Cardiac muscle cell (in vitro differentiated cells and primary cell): Measurements from ENCODE around the gene PLSCR2. TPM values are rescaled to one million over a fixed set of nuclear protein-coding genes. Genes with fewer than 3 reads are reported as not detected.
"Not testable (repeated sequence)": the region's sequence is repeated elsewhere in the genome, so short reads cannot be mapped to it uniquely, and the experiment has no call there.

ENCODE experiments used
- DNase-seq, 2 donors: peaks; one replicate each; pipeline versions ENCODE4 v3.0.0 to v3.0.0-alpha.2; 2010 to 2017; ENCODE audit warnings: low read depth in 1 of 2, low spot score in 1 of 2
- H3K27ac ChIP-seq: fragments of 200-600 bp; sonication (generic); 2 replicates; pipeline ENCODE4 v1.5.1; 2016
- H3K27me3 ChIP-seq: fragments of 200-600 bp; sonication (generic); 2 replicates; pipeline ENCODE4 v1.6.0; 2016; ENCODE audit warnings: control low read depth
- H3K36me3 ChIP-seq: fragments of 200-600 bp; sonication (generic); 2 replicates; pipeline ENCODE4 v1.5.1; 2016; ENCODE audit warnings: control low read depth
- H3K4me1 ChIP-seq: fragments of 200-600 bp; sonication (generic); 2 replicates; pipeline ENCODE4 v1.8.1; 2017; ENCODE audit warnings: low read depth, mild to moderate bottlenecking, mixed run types
- H3K4me3 ChIP-seq: fragments of 200-600 bp; sonication (generic); 2 replicates; pipeline ENCODE4 v1.5.1; 2016; ENCODE audit warnings: mild to moderate bottlenecking
- H3K9me3 ChIP-seq: fragments of 200-600 bp; sonication (generic); 2 replicates; pipeline ENCODE4 v1.5.1; 2017; ENCODE audit warnings: low read depth, mild to moderate bottlenecking, control low read depth
- CTCF ChIP-seq: IDR thresholded peaks from 2 replicates; pipeline ENCODE4 v1.5.1; 2012; ENCODE audit warnings: low read depth, mild to moderate bottlenecking, low read length
- polyA plus RNA-seq: library from polyadenylated mRNA; unstranded; fragments of >200 nt; fragmentation: Nextera tagmentation; extraction: Ambion mirVana; gene quantifications from 2 replicates; pipeline ENCODE4 v1.2.1, GENCODE V29; 2016
- total RNA-seq: library from RNA; depleted of rRNA; stranded (reverse); fragments of >200 nt; gene quantifications from 2 replicates; pipeline ENCODE4 v1.2.3, GENCODE V29; 2016

PLSCR2 gene
- total and polyA plus RNA-seq, 2 experiments from 2014 or later, result not detected

DNA sequence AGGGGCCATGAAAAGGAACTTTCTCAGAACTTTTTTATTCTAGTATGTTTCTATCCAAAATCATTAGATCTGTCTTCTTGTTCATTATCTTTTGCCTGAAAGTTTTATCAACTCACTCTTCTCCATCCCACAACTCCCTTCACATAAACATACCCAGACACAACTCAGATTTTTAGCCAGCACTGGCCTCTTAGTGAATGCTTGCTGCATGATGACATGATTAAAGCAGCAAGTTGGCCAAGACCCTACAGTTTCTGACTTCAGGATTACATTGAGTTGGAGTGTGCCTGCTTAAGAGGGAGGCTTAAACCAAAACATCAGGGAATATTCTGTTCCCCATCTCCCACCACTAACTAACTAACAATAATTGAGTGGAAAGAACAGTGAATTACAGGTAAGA lies 38.1 kb downstream of the PLSCR2 start:
- Histone ChIP-seq H3K36me3 (no peaks in the 10 kb centered on the region), H3K27me3 (no peaks in the 10 kb centered on the region), H3K27ac (no peak overlapping the region), H3K4me3 (no peak overlapping the region), H3K4me1 (no peaks in the 10 kb centered on the region), H3K9me3 (no peaks in the 10 kb centered on the region)
- no peak for DNase-seq
- TF ChIP-seq CTCF, result no peak

- no peaks in the 10 kb centered on the region for H3K9me3 ChIP-seq
- no peak for TF ChIP-seq CTCF
These were observed 44.0 kb downstream of the PLSCR2 start for GRCh38 chr3:146425341-146425740.

DNA sequence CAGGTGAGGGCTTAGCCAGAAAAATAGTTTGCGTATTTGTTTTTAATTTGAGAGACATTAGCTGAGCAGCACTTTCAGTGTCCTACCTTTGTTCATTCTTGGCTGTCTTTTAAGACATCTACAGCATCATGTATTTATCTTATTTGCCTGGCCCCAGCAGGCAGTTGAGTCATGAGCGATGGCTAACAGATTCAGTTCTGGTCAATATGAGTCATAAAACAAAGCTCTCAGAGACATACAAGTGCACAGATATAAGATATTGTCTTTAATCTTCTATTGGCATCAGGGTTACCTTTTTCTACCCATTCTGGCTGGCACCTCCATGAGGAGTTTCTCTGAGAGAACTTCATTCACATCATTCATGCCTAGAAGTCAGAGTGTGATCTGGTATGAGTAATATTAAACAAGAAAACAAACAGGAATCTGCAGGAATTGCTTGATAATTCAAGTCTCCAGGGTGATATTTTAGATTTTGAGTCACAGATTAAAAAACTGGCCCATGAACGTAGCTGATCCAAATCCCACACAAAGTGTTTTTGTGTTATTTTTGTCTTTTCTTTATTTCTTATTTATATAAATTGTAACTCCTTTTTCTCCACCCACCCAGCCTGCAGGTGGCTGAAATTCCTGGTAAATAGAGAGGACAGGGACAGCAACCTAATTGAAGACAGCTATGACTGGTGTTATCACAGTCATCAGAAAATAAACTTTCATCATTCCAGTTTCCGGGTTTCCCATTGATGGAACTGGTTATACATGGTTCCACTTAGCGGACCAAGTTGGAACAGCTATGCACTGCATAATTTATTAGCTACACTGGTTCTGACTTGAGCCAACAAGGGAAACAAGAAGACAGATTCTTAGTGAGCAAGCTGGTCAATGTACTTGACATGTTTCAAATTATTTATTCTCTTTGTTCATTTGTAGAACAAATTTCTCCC lies 47.3 kb downstream of the PLSCR2 start:
- no peak for TF ChIP-seq CTCF
- Histone ChIP-seq H3K27ac (no peak overlapping the region), H3K27me3 (no peaks in the 10 kb centered on the region), H3K9me3 (no peaks in the 10 kb centered on the region), H3K36me3 (no peaks in the 10 kb centered on the region), H3K4me3 (no peak overlapping the region), H3K4me1 (no peaks in the 10 kb centered on the region)
- DNase-seq, result no peak

More at GRCh38 chr3:146425341-146425740, 44.0 kb downstream of the PLSCR2 start:
- Histone ChIP-seq H3K27me3 (no peaks in the 10 kb centered on the region), H3K36me3 (no peaks in the 10 kb centered on the region), H3K4me3 (no peak overlapping the region), H3K4me1 (no peaks in the 10 kb centered on the region), H3K27ac (no peak overlapping the region)
- DNase-seq, result no peak

GRCh38 chr3:146416366-146416765 lies 53.0 kb downstream of the PLSCR2 start:
- Histone ChIP-seq H3K27ac (no peak overlapping the region), H3K9me3 (no peaks in the 10 kb centered on the region), H3K36me3 (no peaks in the 10 kb centered on the region), H3K4me3 (no peak overlapping the region), H3K4me1 (no peaks in the 10 kb centered on the region), H3K27me3 (no peaks in the 10 kb centered on the region)
- no peak for DNase-seq
- no peak for TF ChIP-seq CTCF

DNA sequence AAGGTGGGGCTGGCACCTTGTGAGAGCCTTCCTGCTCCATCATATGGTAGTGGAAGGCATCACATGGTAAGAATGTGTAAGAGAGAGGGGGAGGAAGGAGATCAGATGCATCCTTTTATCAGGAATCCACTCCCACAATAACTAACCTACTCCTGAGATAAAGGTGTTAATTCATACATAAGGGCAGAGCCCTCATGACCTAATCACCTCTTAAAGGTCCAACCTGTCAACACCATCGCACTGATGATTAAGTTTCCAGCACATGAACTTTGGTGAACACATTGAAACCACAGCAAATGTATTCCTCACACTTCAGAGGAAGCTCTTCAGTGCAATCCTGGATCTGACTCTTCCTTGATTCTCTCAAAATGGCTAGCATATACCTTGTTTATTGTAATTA lies 55.4 kb downstream of the PLSCR2 start:
- no peaks in the 10 kb centered on the region for H3K9me3 ChIP-seq
- H3K4me1 ChIP-seq, result no peaks in the 10 kb centered on the region
- no peak for TF ChIP-seq CTCF
- no peaks in the 10 kb centered on the region for H3K27me3 ChIP-seq
- H3K36me3 ChIP-seq, result no peaks in the 10 kb centered on the region
- H3K4me3 ChIP-seq, result no peak overlapping the region
- no peak overlapping the region for H3K27ac ChIP-seq
- no peak for DNase-seq

GRCh38 chr3:146412711-146413110 lies 56.6 kb downstream of the PLSCR2 start:
- H3K36me3 ChIP-seq, H3K27ac ChIP-seq: not testable (repeated sequence)

More at GRCh38 chr3:146412711-146413110, 56.6 kb downstream of the PLSCR2 start:
- H3K4me3 ChIP-seq, H3K27me3 ChIP-seq, H3K9me3 ChIP-seq, DNase-seq, H3K4me1 ChIP-seq: not testable (repeated sequence)
